SKM-1 (cell line): ENCODE measurements around the gene HECTD1.
"Not testable (repeated sequence)": the region's sequence is repeated elsewhere in the genome, so short reads cannot be mapped to it uniquely, and the experiment has no call there.

Experiments
- DNase-seq: peaks from one replicate; lab custom pipeline; 2025; ENCODE audit not compliant: unreplicated experiment; lab: John Stamatoyannopoulos, UW

Gene HECTD1

DNA sequence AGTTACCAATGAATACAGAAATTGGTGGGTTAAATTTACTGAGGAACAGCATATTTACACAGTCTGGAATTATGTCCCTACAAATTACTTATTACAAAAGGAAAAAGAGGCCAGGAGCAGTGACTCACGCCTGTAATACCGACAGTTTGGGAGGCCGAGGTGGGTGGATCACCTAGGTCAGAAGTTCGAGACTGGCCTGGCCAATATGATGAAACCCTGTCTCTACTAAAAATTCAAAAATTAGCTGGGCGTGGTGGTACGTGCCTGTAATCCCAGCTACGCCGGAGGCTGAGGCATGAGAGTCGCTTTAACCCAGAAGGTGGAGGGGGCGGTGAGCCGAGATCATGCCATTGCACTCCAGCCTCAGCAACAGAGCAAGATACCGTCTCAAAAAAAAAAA lies 52.6 kb downstream of the HECTD1 start:
- DNase-seq, result no peak

DNA sequence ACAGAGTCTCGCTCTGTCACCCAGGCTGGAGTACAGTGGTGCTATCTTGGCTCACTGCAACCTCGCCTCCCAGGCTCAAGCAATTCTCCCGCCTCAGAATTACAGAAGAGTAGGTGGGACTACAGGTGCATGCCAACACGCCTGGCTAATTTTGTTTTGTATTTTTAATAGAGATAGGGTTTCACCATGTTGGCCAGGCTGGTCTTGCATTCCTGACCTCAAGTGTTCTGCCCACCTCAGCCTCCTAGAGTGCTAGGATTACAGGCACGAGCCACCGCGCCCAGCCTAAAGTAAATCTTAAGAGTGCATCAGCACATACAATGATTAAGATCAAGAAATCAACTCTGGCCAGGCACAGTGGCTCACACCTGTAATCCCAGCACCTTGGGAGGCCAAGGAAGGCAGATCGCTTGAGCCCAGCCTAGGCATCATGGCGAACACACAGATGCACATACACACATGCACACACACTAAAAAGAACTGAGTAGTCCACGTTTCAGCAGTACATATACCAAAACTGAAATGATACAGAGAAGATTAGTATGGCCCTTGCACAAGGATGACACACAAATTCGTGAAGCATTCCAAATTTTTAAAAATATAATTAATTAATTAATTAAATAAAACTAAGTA lies 65.0 kb downstream of the HECTD1 start:
- DNase-seq, result no peak

GRCh38 chr14:31139301-31139847 lies 68.2 kb downstream of the HECTD1 start:
- DNase-seq, result no peak

DNA sequence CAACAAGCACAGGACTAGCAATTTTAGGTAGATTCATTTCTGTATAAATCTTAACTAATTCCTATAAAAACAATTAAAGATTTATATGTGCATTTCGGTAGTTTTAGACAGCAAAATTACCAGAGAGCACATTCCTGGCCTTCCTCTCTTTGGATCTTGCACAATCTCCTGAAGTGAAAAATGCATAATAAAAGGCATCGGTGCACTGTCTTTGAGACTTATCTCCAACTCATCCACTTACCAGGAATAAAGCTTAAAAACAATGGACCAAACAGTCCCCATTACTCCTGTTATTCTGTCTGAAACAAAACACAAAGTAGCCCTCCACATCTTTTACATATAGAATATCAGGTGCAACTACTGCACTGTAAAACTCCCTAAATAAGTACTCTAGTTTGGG lies 69.3 kb downstream of the HECTD1 start:
- DNase-seq, result no peak

- DNase-seq, result no peak
These were observed 70.2 kb downstream of the HECTD1 start for GRCh38 chr14:31137214-31137889.

DNA sequence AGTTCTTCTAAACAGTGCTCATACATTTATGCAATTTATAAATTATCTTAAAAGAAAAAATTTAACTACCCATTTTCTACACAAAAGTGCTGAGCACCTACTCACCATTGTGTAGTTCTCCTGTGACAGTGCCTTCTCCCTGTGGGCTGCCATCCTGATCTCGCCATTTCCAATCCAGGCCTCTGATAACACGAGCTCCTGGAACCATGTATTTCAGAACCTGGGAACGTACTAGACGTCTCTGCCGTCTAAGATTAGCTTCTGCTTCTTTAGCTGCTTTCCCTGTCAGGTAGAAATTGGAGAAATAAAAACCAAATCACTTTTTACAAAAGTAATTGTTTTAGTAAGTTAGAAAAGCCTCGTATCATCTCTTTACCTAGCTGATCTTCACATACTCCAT lies 74.5 kb downstream of the HECTD1 start:
- DNase-seq, result no peak

- no peak for DNase-seq
These were observed 78.7 kb downstream of the HECTD1 start for GRCh38 chr14:31128601-31129526.

DNA sequence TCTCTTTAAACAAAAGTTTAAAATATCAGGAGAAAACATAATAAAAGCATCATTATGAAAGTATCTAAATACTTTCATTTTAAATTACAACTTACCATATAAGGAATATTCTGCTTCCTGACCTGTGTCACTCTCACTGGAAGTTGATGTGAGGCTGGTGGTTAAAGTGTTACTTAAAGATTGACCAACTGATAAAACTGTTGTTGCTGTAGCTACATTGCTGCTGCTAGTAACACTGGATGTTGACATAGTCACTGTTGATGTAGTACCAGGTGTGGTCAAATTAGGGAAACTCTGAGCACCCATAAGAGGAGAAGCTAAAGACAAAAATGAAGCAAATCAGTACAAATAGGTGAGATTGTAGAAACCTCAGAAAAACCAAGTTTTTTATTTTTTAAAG lies 79.9 kb downstream of the HECTD1 start:
- DNase-seq, result no peak

DNA sequence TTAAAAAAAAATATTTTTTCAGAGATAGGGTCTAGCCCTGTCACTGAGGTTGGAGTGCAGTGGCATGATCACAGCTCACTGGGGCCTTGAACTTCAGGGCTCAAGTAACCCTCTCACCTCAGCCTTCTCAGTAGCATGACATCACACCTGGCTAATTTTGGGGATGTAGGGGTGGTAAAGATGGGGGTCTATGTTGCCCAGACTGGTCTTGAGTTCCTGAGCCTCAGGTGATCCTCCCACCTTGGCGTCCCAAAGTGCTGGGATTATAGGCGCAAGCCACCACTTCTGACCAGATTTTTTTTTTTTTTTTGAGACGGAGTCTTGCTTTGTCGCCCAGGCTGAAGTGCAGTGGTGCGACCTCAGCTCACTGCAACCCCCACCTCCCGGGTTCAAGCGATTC lies 80.9 kb downstream of the HECTD1 start:
- DNase-seq, result no peak

- no peak for DNase-seq
These were observed 82.4 kb downstream of the HECTD1 start for GRCh38 chr14:31125231-31125630.

DNA sequence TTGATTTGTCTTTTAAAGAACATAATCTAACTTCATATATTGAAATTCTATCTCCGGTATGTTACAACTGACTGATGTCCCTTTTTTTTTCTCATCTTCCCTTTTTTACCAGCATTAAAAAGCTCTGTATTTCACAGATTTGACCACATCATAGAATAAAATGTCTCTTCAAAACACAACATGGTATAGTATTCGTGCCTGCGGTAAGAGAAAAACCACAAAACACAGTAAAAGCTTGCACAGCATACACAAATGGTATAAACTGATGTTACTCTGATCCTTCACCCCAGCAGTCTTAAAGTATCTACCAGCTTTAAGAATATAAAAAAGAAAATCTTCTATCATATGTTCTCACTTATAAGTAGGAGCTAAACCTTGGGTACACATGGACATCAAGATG lies 83.4 kb downstream of the HECTD1 start:
- DNase-seq, result no peak

DNA sequence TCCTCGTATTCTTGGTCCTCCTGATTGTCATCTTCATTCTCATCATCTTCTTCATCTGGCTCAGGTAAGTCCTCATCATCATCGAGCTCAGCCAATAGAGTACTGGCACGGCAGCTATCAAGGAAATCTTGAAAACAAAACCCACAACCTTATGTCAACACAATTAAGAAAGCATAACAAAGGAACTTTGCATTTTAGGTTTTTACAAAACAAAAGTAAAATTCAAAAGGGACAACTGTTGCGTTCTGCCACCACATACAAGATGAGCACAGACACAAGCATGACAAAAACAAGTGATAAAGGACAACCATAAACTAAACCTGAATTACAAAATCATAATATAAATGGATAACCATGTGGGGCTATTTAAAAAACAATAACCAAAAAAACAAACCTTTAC lies 84.7 kb downstream of the HECTD1 start:
- no peak for DNase-seq

DNA sequence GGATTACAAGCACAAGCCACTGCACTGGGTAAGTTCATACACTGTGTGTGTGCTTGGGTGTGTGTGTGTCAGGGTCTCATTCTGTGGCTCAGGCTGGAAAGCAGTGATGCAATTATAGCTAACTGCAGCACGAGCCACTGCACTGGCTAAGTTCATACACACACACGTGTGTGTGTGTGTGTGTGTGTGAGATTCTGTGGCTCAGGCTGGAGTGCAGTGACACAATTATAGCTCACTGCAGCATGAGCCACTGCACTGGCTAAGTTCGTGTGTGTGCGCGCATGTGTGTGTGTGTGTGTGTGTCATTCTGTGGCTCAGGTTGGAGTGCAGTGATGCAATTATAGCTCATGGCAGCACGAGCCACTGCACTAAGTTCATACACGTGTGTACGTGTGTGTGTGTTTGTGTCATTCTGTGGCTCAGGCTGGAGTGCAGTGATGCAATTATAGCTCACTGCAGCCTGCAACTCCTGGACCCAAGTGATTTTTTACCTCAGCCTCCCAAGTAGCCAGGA lies 85.4 kb downstream of the HECTD1 start:
- no peak for DNase-seq

- DNase-seq, result no peak
These were observed 88.7 kb downstream of the HECTD1 start for GRCh38 chr14:31118892-31119291.

DNA sequence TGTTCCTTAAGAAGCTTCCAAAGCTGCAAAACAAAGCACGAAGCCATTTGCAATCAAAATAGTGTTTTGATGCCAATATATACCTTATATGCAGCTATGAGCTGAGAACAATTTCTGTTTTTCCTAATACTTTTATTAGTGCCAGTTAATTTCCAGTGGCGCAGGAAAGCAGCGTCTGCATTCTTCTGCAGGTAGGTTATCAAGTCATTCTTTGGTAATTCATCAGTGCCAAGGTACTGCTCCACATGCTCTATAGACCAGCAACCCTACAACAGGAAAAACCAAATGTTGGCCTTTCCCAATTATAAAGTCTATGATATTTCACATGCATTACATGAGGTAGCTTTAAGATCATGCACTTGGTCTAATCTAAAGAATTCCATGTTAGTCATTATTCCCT lies 93.8 kb downstream of the HECTD1 start:
- DNase-seq, result no peak

- DNase-seq, result no peak
These were observed 96.7 kb downstream of the HECTD1 start for GRCh38 chr14:31110872-31111271.

- DNase-seq, result no peak
These were observed 98.3 kb downstream of the HECTD1 start for GRCh38 chr14:31109257-31109656.

- DNase-seq, result no peak
These were observed 100.8 kb downstream of the HECTD1 start for GRCh38 chr14:31106768-31107167.

DNA sequence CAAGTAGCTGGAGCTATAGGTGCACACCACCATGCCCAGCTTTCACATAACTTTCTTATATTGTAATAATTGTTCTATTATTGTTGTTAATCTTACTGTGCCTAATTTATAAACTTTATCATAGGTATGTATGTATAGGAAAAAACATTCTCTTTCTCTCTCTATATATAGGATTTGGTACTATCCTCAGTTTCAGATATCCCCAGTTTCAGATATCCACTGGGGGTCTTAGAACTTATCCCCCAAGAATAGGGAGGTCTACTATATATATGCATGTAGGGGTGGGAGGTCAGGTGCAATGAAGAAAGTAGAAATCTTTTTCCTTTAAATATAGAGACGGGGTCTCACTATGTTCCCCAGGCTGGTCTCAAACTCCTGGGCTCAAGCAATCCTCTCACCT lies 110.5 kb downstream of the HECTD1 start:
- no peak for DNase-seq

GRCh38 chr14:31096255-31096654 lies 111.3 kb downstream of the HECTD1 start:
- no peak for DNase-seq

DNA sequence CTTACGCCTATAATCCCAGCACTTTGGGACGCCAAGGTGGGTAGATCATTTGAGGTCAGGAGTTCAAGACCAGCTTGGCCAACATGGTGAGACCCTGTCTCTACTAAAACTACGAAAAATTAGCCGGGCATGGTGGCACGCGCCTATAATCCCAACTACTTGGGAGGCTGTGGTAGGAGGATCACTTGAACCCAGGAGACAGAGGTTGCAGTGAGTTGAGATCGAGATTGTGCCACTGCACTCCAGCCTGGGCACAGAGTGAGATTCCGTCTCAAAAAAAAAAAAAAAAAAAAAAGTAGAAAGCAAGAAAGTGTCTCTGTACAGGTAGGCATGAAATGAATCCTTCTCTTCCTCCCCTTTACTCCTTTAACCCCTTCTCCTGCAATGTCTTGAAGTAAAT lies 111.8 kb downstream of the HECTD1 start:
- not testable (repeated sequence) for DNase-seq
